SK-N-SH treated with all-trans-retinoic acid at 6 μM for 48 hours (cell line): ENCODE results near the gene ZNF135.

Experiments
- ATAC-seq: fragments of 200-7000 bp; cut with Tn5 transposase; 3 replicates; pipeline ENCODE4 v1.9.1; 2020; ENCODE audit warnings: mild to moderate bottlenecking, moderate library complexity
- ARNTL ChIP-seq: fragments of 450-650 bp; formaldehyde crosslinking; IDR thresholded peaks from 2 replicates; pipeline ENCODE4 v1.5.0; 2020; ENCODE audit warnings: low read depth, mild to moderate bottlenecking, moderate library complexity, borderline replicate concordance
- BACH2 ChIP-seq: fragments of 250-450 bp; sonication (Bioruptor Pico); IDR thresholded peaks from 2 replicates; pipeline ENCODE4 v1.9.0; 2021; ENCODE audit warnings: mild to moderate bottlenecking, borderline replicate concordance
- CREB5 ChIP-seq: fragments of 250-450 bp; sonication (Bioruptor Pico); IDR thresholded peaks from 2 replicates; pipeline ENCODE4 v1.5.1; 2020; ENCODE audit warnings: low read depth, mild to moderate bottlenecking, moderate library complexity
- CSDC2 ChIP-seq: fragments of 250-450 bp; sonication (Bioruptor Pico); IDR thresholded peaks from 2 replicates; pipeline ENCODE4 v1.5.0; 2020; ENCODE audit warnings: mild to moderate bottlenecking, moderate library complexity
- GLIS3 ChIP-seq: fragments of 250-450 bp; sonication (Bioruptor Pico); IDR thresholded peaks from 2 replicates; pipeline ENCODE4 v1.5.0; 2020; ENCODE audit warnings: mild to moderate bottlenecking, moderate library complexity
- ISL1 ChIP-seq: fragments of 250-450 bp; sonication (Bioruptor Pico); IDR thresholded peaks from 2 replicates; pipeline ENCODE4 v2.1.2; 2022; ENCODE audit warnings: mild to moderate bottlenecking, moderate library complexity
- OSR1 ChIP-seq: fragments of 250-450 bp; sonication (Bioruptor Pico); IDR thresholded peaks from 2 replicates; pipeline ENCODE4 v1.8.0; 2022; ENCODE audit warnings: moderate library complexity, mild to moderate bottlenecking, inconsistent platforms
- PATZ1 ChIP-seq: fragments of 250-450 bp; sonication (Bioruptor Pico); IDR thresholded peaks from 2 replicates; pipeline ENCODE4 v1.8.0; 2020; ENCODE audit warnings: mild to moderate bottlenecking, moderate library complexity, borderline replicate concordance
- PPARA ChIP-seq: fragments of 250-450 bp; sonication (Bioruptor Pico); IDR thresholded peaks from 2 replicates; pipeline ENCODE4 v1.5.0; 2020; ENCODE audit warnings: mild to moderate bottlenecking, borderline replicate concordance
- RARB ChIP-seq: fragments of 250-450 bp; sonication (Bioruptor Pico); IDR thresholded peaks from 2 replicates; pipeline ENCODE4 v1.8.0; 2021; ENCODE audit warnings: mild to moderate bottlenecking, moderate library complexity
- SNAI2 ChIP-seq: fragments of 250-450 bp; sonication (Bioruptor Pico); IDR thresholded peaks from 2 replicates; pipeline ENCODE4 v1.5.0; 2020; ENCODE audit warnings: mild to moderate bottlenecking, moderate library complexity
- TCF4 ChIP-seq: fragments of 250-450 bp; sonication (Bioruptor Pico); IDR thresholded peaks from 2 replicates; pipeline ENCODE4 v1.8.0; 2021; ENCODE audit warnings: mild to moderate bottlenecking, moderate library complexity, borderline replicate concordance
- TOX ChIP-seq: fragments of 250-450 bp; sonication (Bioruptor Pico); IDR thresholded peaks from 2 replicates; pipeline ENCODE4 v1.8.0; 2021; ENCODE audit warnings: mild to moderate bottlenecking, moderate library complexity, borderline replicate concordance
- ZC3H10 ChIP-seq: fragments of 250-450 bp; sonication (Bioruptor Pico); IDR thresholded peaks from 2 replicates; pipeline ENCODE4 v1.5.1; 2021; ENCODE audit warnings: mild to moderate bottlenecking, moderate library complexity
- ZFP3 ChIP-seq: fragments of 250-450 bp; sonication (Bioruptor Pico); IDR thresholded peaks from 2 replicates; pipeline ENCODE4 v1.5.0; 2020; ENCODE audit warnings: mild to moderate bottlenecking, moderate library complexity
- ZFP30 ChIP-seq: fragments of 450-650 bp; formaldehyde crosslinking; IDR thresholded peaks from 2 replicates; pipeline ENCODE4 v1.5.0; 2022; ENCODE audit warnings: mild to moderate bottlenecking, moderate library complexity
- ZNF565 ChIP-seq: fragments of 450-650 bp; formaldehyde crosslinking; conservative IDR thresholded peaks from 2 replicates; pipeline ENCODE4 v1.5.0; 2020; ENCODE audit warnings: low read depth, mild to moderate bottlenecking, moderate library complexity
- ZNF70 ChIP-seq: fragments of 450-650 bp; formaldehyde crosslinking; IDR thresholded peaks from 2 replicates; pipeline ENCODE4 v1.5.0; 2020; ENCODE audit warnings: mild to moderate bottlenecking, moderate library complexity
- ZNF8 ChIP-seq: fragments of 450-650 bp; formaldehyde crosslinking; IDR thresholded peaks from 2 replicates; pipeline ENCODE4 v1.5.0; 2020; ENCODE audit warnings: mild to moderate bottlenecking, moderate library complexity
- TF ChIP-seq, protein P1 (sequence below): fragments of 250-450 bp; sonication (Bioruptor Pico); IDR thresholded peaks from 2 replicates; pipeline ENCODE4 v1.8.0; 2021; ENCODE audit warnings: low read depth, mild to moderate bottlenecking, moderate library complexity, borderline replicate concordance
- TF ChIP-seq, protein P2 (sequence below): fragments of 250-450 bp; sonication (Bioruptor Pico); IDR thresholded peaks from 2 replicates; pipeline ENCODE4 v1.5.1; 2021; ENCODE audit warnings: mild to moderate bottlenecking, moderate library complexity
- TF ChIP-seq, protein P3 (sequence below): fragments of 250-450 bp; sonication (Bioruptor Pico); IDR thresholded peaks from 2 replicates; pipeline ENCODE4 v1.5.0; 2020; ENCODE audit warnings: mild to moderate bottlenecking, moderate library complexity

Gene ZNF135

GRCh38 chr19:58045411-58046050 is 13.6 kb upstream of the ZNF135 start:
- ATAC-seq: no peak
- no peak for TF ChIP-seq TCF4 (CRISPR knock-in tag)
- TF ChIP-seq ZNF70 (CRISPR knock-in tag): no peak
- TF ChIP-seq ZNF8 (CRISPR knock-in tag): no peak
- no peak for TF ChIP-seq CSDC2
- no peak for TF ChIP-seq PPARA (CRISPR knock-in tag)
- no peak for TF ChIP-seq ISL1
- no peak for TF ChIP-seq ZFP3 (CRISPR knock-in tag)
- TF ChIP-seq, protein P1, sequence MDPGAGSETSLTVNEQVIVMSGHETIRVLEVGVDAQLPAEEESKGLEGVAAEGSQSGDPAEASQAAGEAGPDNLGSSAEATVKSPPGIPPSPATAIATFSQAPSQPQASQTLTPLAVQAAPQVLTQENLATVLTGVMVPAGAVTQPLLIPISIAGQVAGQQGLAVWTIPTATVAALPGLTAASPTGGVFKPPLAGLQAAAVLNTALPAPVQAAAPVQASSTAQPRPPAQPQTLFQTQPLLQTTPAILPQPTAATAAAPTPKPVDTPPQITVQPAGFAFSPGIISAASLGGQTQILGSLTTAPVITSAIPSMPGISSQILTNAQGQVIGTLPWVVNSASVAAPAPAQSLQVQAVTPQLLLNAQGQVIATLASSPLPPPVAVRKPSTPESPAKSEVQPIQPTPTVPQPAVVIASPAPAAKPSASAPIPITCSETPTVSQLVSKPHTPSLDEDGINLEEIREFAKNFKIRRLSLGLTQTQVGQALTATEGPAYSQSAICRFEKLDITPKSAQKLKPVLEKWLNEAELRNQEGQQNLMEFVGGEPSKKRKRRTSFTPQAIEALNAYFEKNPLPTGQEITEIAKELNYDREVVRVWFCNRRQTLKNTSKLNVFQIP (CRISPR knock-in tag): no peak
- TF ChIP-seq, protein P2, sequence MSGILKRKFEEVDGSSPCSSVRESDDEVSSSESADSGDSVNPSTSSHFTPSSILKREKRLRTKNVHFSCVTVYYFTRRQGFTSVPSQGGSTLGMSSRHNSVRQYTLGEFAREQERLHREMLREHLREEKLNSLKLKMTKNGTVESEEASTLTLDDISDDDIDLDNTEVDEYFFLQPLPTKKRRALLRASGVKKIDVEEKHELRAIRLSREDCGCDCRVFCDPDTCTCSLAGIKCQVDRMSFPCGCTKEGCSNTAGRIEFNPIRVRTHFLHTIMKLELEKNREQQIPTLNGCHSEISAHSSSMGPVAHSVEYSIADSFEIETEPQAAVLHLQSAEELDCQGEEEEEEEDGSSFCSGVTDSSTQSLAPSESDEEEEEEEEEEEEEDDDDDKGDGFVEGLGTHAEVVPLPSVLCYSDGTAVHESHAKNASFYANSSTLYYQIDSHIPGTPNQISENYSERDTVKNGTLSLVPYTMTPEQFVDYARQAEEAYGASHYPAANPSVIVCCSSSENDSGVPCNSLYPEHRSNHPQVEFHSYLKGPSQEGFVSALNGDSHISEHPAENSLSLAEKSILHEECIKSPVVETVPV (CRISPR knock-in tag): no peak
- TF ChIP-seq SNAI2: no peak
- TF ChIP-seq ARNTL (CRISPR knock-in tag): no peak
- TF ChIP-seq BACH2 (CRISPR knock-in tag): no peak
- TF ChIP-seq, protein P3, sequence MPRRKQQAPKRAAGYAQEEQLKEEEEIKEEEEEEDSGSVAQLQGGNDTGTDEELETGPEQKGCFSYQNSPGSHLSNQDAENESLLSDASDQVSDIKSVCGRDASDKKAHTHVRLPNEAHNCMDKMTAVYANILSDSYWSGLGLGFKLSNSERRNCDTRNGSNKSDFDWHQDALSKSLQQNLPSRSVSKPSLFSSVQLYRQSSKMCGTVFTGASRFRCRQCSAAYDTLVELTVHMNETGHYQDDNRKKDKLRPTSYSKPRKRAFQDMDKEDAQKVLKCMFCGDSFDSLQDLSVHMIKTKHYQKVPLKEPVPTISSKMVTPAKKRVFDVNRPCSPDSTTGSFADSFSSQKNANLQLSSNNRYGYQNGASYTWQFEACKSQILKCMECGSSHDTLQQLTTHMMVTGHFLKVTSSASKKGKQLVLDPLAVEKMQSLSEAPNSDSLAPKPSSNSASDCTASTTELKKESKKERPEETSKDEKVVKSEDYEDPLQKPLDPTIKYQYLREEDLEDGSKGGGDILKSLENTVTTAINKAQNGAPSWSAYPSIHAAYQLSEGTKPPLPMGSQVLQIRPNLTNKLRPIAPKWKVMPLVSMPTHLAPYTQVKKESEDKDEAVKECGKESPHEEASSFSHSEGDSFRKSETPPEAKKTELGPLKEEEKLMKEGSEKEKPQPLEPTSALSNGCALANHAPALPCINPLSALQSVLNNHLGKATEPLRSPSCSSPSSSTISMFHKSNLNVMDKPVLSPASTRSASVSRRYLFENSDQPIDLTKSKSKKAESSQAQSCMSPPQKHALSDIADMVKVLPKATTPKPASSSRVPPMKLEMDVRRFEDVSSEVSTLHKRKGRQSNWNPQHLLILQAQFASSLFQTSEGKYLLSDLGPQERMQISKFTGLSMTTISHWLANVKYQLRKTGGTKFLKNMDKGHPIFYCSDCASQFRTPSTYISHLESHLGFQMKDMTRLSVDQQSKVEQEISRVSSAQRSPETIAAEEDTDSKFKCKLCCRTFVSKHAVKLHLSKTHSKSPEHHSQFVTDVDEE: no peak
- TF ChIP-seq PATZ1 (CRISPR knock-in tag): no peak
- no peak for TF ChIP-seq RARB (CRISPR knock-in tag)
- no peak for TF ChIP-seq CREB5 (CRISPR knock-in tag)

- no peak for ATAC-seq
- TF ChIP-seq ZNF70 (CRISPR knock-in tag): no peak
- TF ChIP-seq GLIS3: no peak
- no peak for TF ChIP-seq ZNF565
- TF ChIP-seq RARB (CRISPR knock-in tag): no peak
- no peak for TF ChIP-seq CREB5 (CRISPR knock-in tag)
- TF ChIP-seq BACH2 (CRISPR knock-in tag): no peak
- no peak for TF ChIP-seq ZC3H10 (CRISPR knock-in tag)
- TF ChIP-seq TOX (CRISPR knock-in tag): no peak
- TF ChIP-seq TCF4 (CRISPR knock-in tag): no peak
- no peak for TF ChIP-seq ZFP30 (CRISPR knock-in tag)
- TF ChIP-seq PATZ1 (CRISPR knock-in tag): no peak
- TF ChIP-seq CSDC2: no peak
- no peak for TF ChIP-seq ISL1
- TF ChIP-seq OSR1 (CRISPR knock-in tag): no peak
- TF ChIP-seq, protein P1 (CRISPR knock-in tag): no peak
- no peak for TF ChIP-seq SNAI2
These were observed 12.2 kb upstream of the ZNF135 start for GRCh38 chr19:58046856-58047255.
